Upper lobe of left lung (tissue), 6 donors: Measurements from ENCODE around the gene KIRREL1. TPM values are rescaled to one million over a fixed set of nuclear protein-coding genes. Genes with fewer than 3 reads are reported as not detected.

Source experiments
- ATAC-seq, 2 donors: fragments of 200-7000 bp; cut with Tn5 transposase; one replicate each; pipeline ENCODE4 v1.9.1; 2022; ENCODE audit warnings: mild to moderate bottlenecking in 2 of 2, moderate library complexity in 2 of 2; ENCODE audit not compliant: low FRiP score in 2 of 2
- DNase-seq, 2 donors: peaks; one replicate each; pipeline ENCODE4 v3.0.0-alpha.2; 2019 to 2020
- H3K27ac ChIP-seq, 4 donors: fragments of 200-600 bp; sonication (generic); one replicate each; pipeline ENCODE4 v1.5.1; 2016 to 2019
- H3K27me3 ChIP-seq, 4 donors: fragments of 200-600 bp; sonication (generic); one replicate each; pipeline ENCODE4 v1.5.1; 2017 to 2019
- H3K36me3 ChIP-seq, 4 donors: fragments of 200-600 bp; sonication (generic); one replicate each; pipeline ENCODE4 v1.5.1; 2016 to 2019
- H3K4me1 ChIP-seq, 4 donors: fragments of 200-600 bp; sonication (generic); one replicate each; pipeline ENCODE4 v1.5.1; 2018 to 2019
- H3K4me3 ChIP-seq, 4 donors: fragments of 200-600 bp; sonication (generic); one replicate each; pipeline ENCODE4 v1.5.1; 2017 to 2019; ENCODE audit warnings: mild to moderate bottlenecking in 2 of 4, moderate library complexity in 1 of 4
- H3K9me3 ChIP-seq, 4 donors: fragments of 200-600 bp; sonication (generic); one replicate each; pipeline ENCODE4 v1.5.1; 2018 to 2019
- CTCF ChIP-seq, 6 experiments: fragments of 450-650 bp in 4 of 6; fragments of 200-600 bp in 2 of 6; sonication (generic) in 2 of 6; IDR thresholded peaks; one replicate each; pipeline ENCODE4 v1.5.1; 2016 to 2019; ENCODE audit warnings: antibody characterized with exemption in 6 of 6
- EP300 ChIP-seq, 4 donors: sonication (generic); formaldehyde crosslinking; IDR thresholded peaks; one replicate each; pipeline ENCODE4 v1.5.1; 2017; ENCODE audit warnings: antibody characterized with exemption in 4 of 4, control low read depth in 2 of 4
- POLR2A ChIP-seq, 4 donors: fragments of 450-650 bp; IDR thresholded peaks; one replicate each; pipeline ENCODE4 v1.5.1; 2016 to 2017; ENCODE audit warnings: antibody characterized with exemption in 4 of 4, mild to moderate bottlenecking in 2 of 4
- POLR2AphosphoS5 ChIP-seq, 2 donors: sonication (generic); formaldehyde crosslinking; IDR thresholded peaks; one replicate each; pipeline ENCODE4 v1.5.1; 2017; ENCODE audit warnings: antibody characterized with exemption in 2 of 2
- WGBS, 2 donors: methylation state at CpG; one replicate each; pipeline ENCODE4 v1.1.5; 2017 to 2018; 5-methylcytosine and 5-hydroxymethylcytosine counted together
- total RNA-seq, 6 donors: library from RNA; depleted of rRNA in 4 of 6; stranded (reverse); fragments of >200 nt in 4 of 6; gene quantifications; one replicate each; pipeline versions ENCODE4 v1.1.0 to v1.2.1, GENCODE V29; 2016 to 2021
- donor health status: DM: no; HTN: no; CAD: no; lungs with moderate emphysema.
- donor health status: DM: no; HTN: yes; CAD: no; lungs with severe emphysema.

Gene KIRREL1
- total RNA-seq, 6 donors from 2014 or later: 16.9 to 40.6 (median 25.8) TPM

- Histone ChIP-seq H3K4me3 (no peak overlapping the region), H3K36me3 (no peaks in the 10 kb centered on the region), H3K27me3 (no peaks in the 10 kb centered on the region), H3K4me1 (peaks cover 0 to 11% (median 5%) of the 10 kb centered on the region in 4 donors), H3K27ac (no peak overlapping the region), H3K9me3 (no peaks in the 10 kb centered on the region)
- TF ChIP-seq POLR2AphosphoS5 (IDR thresholded peaks at IDR 0.05): no peak
- no peak for TF ChIP-seq EP300 (IDR thresholded peaks at IDR 0.05)
- no peak for TF ChIP-seq POLR2A (IDR thresholded peaks at IDR 0.05)
- TF ChIP-seq CTCF (IDR thresholded peaks at IDR 0.05): no peak
- WGBS, 2 donors: 78 to 82% methylated on average over 8 of the region's 8 CpGs
- no peak for ATAC-seq
- no peak for DNase-seq
Measured at GRCh38 chr1:157965584-157965983, 27.9 kb upstream of the KIRREL1 start.

- no peaks in the 10 kb centered on the region for H3K27me3 ChIP-seq
- peaks cover 0 to 11% (median 5%) of the 10 kb centered on the region in 4 donors for H3K4me1 ChIP-seq
- ATAC-seq (no peak), DNase-seq (no peak)
- H3K4me3 ChIP-seq: no peak overlapping the region
- 68 to 70% methylated on average over 9 of the region's 9 CpGs for WGBS, 2 donors
- no peak for TF ChIP-seq CTCF (IDR thresholded peaks at IDR 0.05)
- TF ChIP-seq POLR2A (IDR thresholded peaks at IDR 0.05): no peak
- TF ChIP-seq POLR2AphosphoS5 (IDR thresholded peaks at IDR 0.05): no peak
- no peak for TF ChIP-seq EP300 (IDR thresholded peaks at IDR 0.05)
- H3K27ac ChIP-seq: no peak overlapping the region
- no peaks in the 10 kb centered on the region for H3K36me3 ChIP-seq
- no peaks in the 10 kb centered on the region for H3K9me3 ChIP-seq
Measured at GRCh38 chr1:157966031-157966537, 27.4 kb upstream of the KIRREL1 start.

- Histone ChIP-seq H3K36me3 (no peaks in the 10 kb centered on the region), H3K9me3 (no peaks in the 10 kb centered on the region), H3K27ac (no peak overlapping the region), H3K4me3 (no peak overlapping the region), H3K4me1 (peaks cover 0 to 11% (median 5%) of the 10 kb centered on the region in 4 donors), H3K27me3 (no peaks in the 10 kb centered on the region)
- TF ChIP-seq CTCF (IDR thresholded peaks at IDR 0.05): no peak
- no peak for TF ChIP-seq EP300 (IDR thresholded peaks at IDR 0.05)
- TF ChIP-seq POLR2A (IDR thresholded peaks at IDR 0.05): no peak
- TF ChIP-seq POLR2AphosphoS5 (IDR thresholded peaks at IDR 0.05): no peak
- ATAC-seq: no peak
- no peak for DNase-seq
Measured at GRCh38 chr1:157967205-157967604, 26.2 kb upstream of the KIRREL1 start.

- ATAC-seq: no peak
- H3K27ac ChIP-seq: peak overlapping the region in 2 of 4 donors; percentile 10 to 55
- H3K4me3 ChIP-seq: no peak overlapping the region
Measured at GRCh38 chr1:157968508-157968907, 24.9 kb upstream of the KIRREL1 start.

More at GRCh38 chr1:157968508-157968907, 24.9 kb upstream of the KIRREL1 start:
- no peaks in the 10 kb centered on the region for H3K36me3 ChIP-seq
- TF ChIP-seq POLR2AphosphoS5 (IDR thresholded peaks at IDR 0.05) (no peak), POLR2A (IDR thresholded peaks at IDR 0.05) (no peak), CTCF (IDR thresholded peaks at IDR 0.05) (no peak), EP300 (IDR thresholded peaks at IDR 0.05) (no peak)
- no peaks in the 10 kb centered on the region for H3K9me3 ChIP-seq
- DNase-seq: no peak
- peaks cover 0 to 9% (median 4%) of the 10 kb centered on the region in 4 donors for H3K4me1 ChIP-seq
- no peaks in the 10 kb centered on the region for H3K27me3 ChIP-seq
- WGBS, 2 donors: 25 to 47% methylated on average over 7 of the region's 7 CpGs
